ENCODE measurements around the gene RIMBP2. TPM values are rescaled to one million over a fixed set of nuclear protein-coding genes. Genes with fewer than 3 reads are reported as not detected.

RIMBP2 gene
- total RNA-seq, 1 donor from 2014 or later = not detected

DNA sequence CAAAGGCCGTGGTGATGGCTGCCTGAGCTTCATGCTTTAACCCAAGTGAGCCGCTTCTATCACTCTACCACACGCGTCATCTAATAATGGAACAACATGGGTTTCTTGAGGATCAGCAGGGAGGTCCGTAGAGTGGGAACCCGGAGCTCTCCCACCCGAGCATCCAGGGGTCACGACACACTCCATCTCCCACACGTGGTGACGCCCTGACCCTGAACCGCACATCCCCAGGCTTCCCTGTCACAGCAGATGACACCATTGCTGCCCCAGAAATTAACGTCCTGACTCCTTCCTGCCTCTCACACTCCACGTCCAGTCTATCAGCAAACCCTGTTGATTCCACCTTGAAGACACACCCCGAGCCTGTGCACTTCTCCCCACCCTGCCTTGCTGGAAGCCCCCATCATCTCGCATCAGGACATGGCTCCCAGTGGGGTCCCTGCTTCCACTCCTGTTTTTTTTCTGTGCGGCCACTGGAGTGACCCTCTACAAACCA lies 215.2 kb downstream of the RIMBP2 start:
- intact Hi-C loops (cut with DNase I) = no loop called here
- no peak for DNase-seq (ENCODE audit: low spot score)

DNA sequence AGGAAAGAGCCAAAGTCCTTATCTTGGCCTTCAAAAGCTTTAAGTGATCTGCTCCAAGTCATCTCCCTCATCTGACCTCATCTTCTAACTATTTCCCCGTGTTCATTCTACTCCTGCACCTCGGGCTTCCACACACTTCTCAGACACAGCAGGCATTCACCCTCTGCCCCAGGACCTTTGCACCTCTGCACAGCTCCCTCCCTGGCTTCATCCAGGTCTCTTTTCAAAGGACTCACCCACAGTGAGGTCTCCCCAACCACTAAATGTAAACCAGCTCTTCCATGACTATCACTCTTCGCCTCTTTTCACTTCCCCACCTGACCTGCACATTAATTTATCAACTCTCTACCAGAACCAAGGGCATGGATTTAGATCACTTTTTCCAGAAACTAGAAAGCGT lies 216.6 kb downstream of the RIMBP2 start:
- DNase-seq (ENCODE audit: low spot score) = no peak
- intact Hi-C loops (cut with DNase I) = no loop called here

DNA sequence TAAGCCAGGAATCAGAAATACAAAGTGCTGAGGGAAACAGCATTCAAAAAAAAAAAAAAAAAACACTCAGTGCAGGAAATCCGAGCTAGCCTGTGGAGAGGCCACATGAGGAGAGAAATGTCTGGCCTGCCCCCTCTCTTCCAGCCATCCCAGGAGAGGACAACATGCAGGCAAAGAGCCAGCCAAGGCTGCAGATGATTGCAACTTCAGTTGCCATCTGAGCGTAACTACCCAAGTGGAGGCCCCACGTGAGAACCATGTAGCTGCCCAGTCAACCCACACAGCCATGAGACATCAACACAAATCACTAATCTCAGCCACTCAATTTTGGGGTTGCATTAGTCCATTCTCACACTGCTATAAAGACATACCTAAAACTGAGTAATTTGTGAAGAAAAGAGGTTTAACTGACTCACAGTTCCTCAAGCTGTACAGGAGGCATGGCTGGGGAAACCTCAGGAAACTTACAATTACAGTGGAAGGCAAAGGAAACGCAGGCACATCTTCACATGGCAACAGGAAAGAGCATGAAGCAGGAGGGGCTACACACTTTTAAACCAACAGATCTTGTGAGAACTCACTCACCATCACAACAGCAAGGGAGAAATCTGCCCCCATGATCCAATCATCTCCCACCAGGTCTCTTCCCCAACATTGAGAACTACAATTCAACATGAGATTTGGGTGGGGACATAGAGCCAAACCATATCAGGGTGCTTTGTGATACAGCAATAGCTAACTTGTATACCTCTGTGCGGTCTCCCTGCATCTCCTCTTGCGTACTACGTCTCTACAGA lies 217.3 kb downstream of the RIMBP2 start:
- DNase-seq (ENCODE audit: low spot score) = no peak
- intact Hi-C loops (cut with DNase I) = no loop called here

DNA sequence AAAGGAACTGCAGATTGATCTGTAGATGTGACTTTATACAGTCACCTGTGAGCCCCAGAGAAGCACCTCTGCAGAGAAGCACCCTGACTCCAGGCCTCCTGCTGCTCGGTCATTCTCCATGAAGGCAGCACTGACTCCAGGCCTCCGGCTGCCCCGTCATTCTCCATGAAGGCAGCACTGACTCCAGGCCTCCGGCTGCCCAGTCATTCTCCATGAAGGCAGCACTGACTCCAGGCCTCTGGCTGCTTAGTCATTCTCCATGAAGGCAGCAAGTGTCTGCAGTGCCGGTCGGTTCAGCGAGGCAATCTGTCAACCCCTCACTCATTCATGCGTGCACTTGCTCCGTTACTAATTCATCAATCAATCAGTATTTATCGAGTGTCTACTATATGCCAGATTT lies 218.1 kb downstream of the RIMBP2 start:
- intact Hi-C loops (cut with DNase I) = no loop called here
- DNase-seq (ENCODE audit: low spot score) = no peak

DNA sequence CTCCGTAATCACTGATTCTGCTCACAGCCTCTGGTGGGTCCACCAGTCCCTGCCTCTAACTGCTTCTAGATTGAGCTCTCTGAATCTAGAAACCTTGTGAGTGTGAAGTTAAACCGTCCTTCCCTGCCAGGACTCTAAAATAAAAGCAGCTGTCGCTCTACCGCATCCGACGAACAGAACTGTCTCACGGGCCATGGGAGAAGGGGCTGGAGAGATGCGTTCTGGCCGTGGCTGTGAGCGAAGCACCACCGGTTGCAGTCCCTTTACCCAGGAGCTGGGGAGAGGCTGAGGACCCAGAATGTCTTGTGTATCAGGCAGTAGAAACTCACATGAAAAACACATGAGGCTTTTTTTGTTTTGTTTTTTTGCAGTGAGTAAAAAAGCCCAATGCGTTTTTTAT lies 218.8 kb downstream of the RIMBP2 start:
- no peak for DNase-seq (ENCODE audit: low spot score)
- intact Hi-C loops (cut with DNase I) = no loop called here

DNA sequence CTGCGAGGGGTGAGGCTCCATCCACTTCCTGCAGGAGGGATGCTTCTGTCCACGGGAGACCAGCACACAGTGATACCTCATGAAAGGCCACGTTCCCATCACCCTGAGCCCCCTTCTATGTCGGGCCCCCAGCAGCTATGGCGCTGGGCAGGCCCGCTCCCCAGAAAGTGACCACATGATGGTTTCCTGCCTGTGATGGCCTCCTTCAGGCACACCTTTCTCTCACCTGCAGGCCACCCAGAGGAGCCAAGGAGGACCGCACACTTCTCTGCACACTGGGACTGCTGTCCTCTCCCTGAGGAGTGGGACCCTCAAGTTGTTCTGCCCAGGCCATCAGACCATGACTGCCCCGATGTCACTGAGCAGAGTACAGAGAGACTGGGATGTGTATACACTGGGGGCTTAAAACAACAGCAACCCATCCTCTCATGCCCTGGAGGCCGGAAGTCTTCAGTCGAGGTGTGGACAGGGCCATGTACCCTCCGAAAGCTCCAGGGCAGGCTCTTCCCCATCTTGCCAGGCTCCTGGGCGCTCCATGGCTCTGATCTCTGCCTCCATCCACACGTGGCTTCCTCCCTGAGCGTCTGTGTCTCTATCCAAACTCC lies 219.5 kb downstream of the RIMBP2 start:
- DNase-seq (ENCODE audit: low spot score) = no peak
- intact Hi-C loops (cut with DNase I) = no loop called here

DNA sequence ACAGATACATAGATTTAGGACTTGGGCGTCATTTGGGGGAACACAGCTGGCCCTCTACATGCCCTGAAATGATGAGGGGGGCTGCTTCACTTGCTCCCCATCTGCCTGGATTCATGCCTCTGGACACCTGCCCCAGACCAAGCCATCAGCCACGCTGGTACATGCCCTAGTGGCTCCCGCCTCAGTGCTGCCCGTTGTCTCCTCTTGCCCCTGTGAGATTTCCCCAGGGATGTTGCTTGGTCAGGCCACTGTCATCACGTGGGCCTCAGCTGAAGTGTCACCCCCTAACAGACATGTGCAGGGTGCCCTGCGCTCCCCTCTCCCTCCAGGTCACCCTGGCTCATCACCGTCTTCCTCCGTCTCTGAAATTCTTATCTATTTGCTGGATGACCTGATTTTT lies 220.9 kb downstream of the RIMBP2 start:
- DNase-seq (ENCODE audit: low spot score) = no peak
- intact Hi-C loops (cut with DNase I) = no loop called here

DNA sequence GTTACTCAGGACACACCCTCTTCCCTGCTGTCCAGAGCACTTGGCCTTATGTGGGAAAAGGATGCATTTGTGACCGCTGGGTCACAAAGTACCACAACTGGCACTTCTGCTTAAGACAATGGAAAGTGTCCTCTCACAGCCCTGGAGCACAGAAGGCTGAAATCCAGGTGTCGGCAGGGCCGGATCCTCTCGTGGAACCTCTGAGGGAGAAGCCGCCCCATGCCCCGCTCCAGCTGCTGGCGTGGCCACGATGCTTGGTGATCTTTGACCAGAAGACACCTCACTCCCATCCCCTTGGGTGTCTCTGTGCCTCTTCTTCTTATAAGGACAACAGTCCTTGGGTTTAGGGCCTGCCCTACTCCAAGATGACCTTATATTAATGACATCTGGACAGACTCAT lies 221.4 kb downstream of the RIMBP2 start:
- intact Hi-C loops (cut with DNase I) = no loop called here
- no peak for DNase-seq (ENCODE audit: low spot score)

DNA sequence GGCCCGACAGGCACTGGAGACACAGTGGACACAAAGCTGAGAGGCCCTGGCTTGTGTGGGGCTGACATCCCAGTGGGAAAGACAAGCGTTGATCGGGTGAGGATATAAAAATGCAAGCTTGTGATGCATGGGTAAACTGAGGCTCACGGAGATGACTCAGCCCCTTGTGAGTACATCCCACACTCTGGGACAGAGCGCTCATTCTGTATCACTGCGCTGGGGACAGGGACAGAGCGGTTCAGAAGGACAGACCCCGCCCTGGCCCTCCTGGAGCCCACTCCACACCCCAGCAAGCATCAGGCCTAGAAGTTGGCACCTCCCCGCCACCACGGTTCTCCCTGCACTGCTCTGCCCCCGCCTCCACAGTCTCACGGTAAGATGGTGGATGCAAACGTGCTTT lies 222.1 kb downstream of the RIMBP2 start:
- intact Hi-C loops (cut with DNase I) = no loop called here
- no peak for DNase-seq (ENCODE audit: low spot score)

DNA sequence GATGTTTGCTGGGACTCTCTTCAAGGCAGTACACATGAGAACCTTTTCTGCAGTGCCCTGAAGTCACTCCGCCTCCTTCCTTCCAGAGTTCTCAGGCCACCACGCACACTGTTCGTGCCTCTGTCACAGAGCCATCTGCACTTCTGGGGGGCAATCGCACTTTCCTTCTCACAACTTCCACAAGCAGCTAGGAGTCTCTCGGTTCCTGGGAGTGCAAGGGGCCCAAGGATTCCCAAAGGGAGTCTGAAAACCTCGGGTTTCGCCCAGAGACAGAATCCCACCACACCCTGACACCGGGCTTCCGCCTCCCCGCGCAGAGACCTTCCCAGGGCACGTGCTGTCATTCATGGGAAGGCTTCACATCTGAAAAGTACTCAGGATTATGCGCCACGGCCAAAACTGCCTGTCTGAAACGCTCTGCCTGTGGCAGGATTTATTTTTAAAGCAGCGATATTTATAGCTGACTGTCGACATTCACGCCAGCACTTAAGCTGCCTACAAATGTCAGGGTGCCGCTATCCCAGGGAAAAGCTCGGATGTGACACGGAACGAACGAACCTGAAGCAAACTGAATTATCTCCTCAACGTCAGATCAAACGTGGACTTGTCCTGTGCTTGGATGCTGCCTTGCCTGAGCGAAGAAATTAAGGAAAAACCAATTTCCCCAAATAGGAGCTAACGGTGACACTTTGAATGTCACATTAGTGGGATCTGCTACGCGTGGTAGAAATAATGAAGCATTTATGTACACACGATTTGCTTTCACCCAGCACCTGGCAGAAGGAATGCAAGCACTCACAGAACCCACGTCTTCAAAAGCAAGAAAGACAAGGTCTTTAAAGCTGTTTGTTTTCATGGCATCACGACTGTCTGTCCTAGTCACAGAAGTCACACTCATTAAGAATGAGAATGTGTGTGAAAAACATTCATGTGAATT lies 224.4 kb downstream of the RIMBP2 start:
- no peak for DNase-seq (ENCODE audit: low spot score)
- intact Hi-C loops (cut with DNase I) = no loop called here

DNA sequence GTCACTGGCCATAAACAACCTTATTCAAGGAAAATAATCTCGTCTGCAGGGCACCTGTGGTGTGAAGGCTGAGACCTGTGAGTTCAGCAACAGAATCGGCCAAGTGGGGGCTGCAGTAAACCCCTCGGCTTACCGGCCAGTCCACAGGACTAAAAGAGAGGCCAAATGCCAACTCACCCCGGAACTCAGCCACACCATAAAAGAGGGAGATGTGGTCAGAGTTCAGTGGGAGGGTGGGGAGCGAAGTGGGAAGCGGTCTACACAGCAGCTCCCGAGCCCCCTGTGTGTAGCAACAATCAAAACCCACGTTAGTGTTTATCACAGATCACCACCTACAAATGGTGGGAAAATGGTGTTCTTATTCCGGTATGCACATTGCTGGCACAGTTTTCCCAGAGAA lies 225.4 kb downstream of the RIMBP2 start:
- DNase-seq (ENCODE audit: low spot score) = no peak
- intact Hi-C loops (cut with DNase I) = no loop called here

DNA sequence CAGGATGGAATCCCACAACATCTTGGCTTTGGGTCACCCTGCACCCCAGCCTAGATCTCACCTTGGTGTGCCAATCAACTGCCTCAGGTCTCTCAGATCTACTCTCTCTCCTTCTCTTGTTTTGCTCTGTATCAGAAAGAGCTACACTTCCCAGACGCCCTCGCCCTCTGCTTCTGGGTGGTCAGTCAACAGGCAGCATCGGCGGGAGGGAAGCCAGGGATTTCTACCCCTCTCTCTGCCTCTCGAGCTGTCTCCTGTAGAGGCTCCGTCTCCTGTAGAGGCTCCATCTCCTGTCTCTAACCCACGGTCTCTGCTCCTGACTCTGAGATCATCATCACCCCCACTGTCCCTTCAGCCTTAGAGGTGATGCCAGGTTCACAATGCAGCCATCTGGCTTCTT lies 226.8 kb downstream of the RIMBP2 start:
- intact Hi-C loops (cut with DNase I) = no loop called here
- no peak for DNase-seq (ENCODE audit: low spot score)

DNA sequence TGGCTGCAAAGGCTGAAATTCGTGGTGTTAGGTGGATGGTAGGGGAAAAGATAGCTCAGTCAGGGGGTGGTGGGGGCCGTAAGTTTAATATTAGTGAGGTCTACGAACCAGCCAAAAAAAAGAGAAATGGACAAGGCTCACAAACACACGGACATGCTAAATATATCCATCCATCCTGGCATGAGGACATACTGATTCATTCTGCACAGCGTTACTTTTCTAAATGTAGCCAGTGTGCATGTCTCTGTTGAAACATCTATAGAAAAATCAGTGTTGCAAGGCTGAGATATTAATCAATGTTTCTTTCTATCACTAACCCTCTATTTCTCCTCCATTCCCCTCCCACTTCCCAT lies 227.8 kb downstream of the RIMBP2 start:
- DNase-seq (ENCODE audit: low spot score) = no peak
- intact Hi-C loops (cut with DNase I) = no loop called here

DNA sequence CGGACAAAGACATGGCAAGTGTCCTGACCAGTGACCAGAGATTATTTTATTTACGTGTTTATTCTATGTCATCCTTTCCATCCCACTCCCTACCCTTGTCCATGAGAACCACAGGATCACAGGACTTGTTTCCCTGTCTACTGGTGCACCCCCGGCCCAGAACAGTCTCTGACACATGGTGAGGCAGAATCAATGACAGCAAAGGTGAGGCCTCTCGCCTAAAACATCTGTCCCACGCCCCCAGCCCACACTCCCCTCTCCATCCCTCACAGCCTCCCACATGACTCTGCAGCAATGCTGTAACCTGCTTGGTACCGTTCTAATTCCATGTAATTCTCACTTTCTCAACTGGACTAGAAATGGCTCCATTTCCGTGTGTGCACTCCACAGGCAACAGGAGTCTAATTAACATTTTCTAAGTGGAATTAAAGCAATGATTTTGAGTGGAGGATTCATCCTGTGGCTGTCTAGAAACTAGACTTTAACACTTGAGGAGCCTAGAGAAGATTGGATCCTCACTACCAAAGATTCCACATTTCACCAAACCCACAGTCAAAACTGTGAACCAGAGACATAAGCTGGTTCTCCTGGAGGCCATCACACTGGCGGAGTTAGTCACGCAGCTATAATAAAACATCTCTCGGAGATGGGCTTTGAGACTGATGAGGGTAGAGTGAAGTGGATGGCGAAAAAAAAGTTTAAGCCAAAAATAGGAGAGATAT lies 228.3 kb downstream of the RIMBP2 start:
- no peak for DNase-seq (ENCODE audit: low spot score)
- intact Hi-C loops (cut with DNase I) = no loop called here

DNA sequence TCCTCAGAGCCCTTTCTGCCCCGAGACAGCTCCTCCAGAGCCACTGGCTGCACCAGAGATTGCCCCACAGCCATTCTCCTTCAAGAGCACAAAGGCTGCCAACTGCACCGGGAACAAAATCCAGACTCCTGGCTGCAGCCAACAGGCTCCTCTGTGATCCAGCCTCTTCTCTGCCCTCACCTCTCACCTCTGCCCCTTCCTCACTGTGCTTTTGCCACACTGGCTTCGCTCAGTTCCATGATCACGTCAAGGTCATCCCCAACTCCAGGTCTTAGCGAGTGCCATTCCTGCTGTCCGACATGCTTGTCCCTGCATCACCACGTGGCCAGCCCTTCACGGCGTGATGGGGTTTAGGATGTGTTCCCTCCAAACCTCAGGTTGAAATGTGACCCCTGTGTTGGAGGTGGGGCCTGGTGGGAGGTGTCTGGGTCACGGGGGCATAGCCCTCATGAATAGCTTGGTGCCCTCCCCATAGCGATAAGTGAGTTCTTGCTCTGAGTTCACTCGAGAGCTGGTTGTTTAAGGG lies 229.1 kb downstream of the RIMBP2 start:
- DNase-seq (ENCODE audit: low spot score) = no peak
- intact Hi-C loops (cut with DNase I) = no loop called here

DNA sequence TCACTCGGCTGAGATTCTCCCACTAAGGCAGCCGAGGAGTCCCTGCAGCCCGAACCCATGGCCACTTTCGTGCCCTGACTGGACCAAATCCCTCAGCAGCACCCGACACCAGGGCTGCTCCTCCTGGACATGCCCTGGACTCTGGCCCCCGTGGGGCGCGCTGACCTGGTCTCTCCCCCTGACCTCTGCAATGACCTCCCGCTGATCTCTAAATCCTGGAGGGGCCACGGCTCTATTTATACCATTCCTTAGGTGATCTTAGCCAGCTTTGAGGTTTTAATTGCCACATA lies 230.0 kb downstream of the RIMBP2 start:
- intact Hi-C loops (cut with DNase I) = no loop called here
- no peak for DNase-seq (ENCODE audit: low spot score)

DNA sequence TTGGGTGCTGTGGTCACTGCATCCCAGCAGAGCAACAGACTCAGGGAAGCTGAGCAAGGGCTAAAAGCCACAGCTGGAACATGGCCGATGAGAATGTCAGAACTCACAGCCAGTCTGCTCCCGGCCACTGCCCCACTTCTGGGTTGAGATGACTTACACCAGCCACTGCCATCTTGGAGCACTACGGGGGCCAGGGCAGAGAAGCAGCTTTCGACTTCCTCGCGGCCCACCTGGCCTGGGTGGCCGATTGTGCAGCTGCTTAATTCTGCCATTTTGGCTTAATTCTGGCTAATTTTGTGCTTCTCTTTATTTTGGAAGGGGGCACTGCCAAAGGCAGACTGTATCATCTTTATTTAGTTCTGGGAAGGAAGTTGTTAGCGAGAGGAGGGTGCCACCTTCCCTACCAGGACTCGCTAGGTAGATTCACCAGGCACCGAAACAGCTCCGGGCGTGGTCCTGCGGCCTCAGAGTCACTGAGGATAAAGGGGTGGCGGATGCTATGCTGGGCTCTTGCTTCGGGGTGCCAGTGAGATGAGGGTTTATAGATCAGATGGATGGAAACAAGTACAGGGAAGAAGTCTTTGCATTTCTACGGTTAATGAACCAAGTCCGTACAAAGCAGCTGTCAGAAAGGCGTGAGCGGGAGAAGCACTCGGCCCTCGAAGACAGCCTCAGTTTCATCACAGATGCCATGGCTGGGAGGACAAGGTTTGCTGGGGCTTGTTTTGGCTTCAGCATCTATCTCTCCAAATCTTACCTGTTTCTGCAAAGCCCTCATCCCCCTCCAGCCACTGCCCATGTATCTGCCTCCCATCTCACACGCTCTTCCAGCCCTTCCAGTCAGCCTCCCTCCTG lies 230.6 kb downstream of the RIMBP2 start:
- intact Hi-C loops (cut with DNase I) = no loop called here

DNA sequence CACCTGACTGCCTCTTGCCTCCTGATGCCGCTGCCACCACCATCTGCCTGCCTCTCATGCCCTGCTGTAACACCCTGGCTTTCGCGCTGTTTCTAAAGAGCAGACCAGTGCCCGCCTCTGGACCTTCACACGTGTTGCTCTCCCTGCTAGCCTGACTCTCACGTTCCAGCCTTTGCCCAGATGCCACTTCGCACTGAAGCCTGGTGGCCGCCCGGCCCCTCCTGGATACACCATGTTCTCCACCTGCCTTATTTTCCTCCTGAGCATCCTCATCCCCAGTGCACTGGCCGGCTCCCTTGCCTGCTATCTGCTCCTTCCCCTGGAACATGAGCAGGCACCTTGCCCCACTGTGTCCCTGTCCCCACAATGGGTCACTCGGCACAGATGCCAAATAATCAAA lies 231.9 kb downstream of the RIMBP2 start:
- DNase-seq (ENCODE audit: low spot score) = no peak
- intact Hi-C loops (cut with DNase I) = no loop called here

More for the DNA sequence above, 230.6 kb downstream of the RIMBP2 start:
- no peak for DNase-seq (ENCODE audit: low spot score)

DNA sequence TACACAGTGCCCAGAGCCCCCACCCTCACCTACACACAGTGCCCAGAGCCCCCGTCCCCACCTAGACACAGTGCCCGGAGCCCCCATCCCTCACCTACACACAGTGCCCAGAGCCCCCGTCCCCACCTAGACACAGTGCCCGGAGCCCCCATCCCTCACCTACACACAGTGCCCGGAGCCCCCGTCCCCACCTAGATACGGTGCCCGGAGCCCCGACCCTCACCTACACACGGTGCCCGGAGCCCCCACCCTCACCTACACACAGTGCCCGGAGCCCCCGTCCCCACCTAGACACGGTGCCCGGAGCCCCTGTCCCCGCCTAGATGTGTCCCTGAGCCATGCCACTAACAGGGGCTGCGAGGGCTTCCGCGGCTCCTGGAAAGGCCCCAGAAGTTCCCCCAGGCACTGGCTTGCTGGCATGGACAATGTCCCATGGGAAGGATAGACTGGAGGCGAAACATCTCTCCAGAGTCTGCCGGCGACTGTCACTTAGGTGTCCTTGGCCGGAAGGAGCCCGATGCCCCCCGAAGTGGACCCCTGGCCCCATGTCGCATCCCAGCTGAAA lies 232.4 kb downstream of the RIMBP2 start:
- no peak for DNase-seq (ENCODE audit: low spot score)
- intact Hi-C loops (cut with DNase I) = no loop called here

Measured in cardiac septum (tissue), 1 donor.